Measurements from ENCODE around the gene DEPP1.

DNA sequence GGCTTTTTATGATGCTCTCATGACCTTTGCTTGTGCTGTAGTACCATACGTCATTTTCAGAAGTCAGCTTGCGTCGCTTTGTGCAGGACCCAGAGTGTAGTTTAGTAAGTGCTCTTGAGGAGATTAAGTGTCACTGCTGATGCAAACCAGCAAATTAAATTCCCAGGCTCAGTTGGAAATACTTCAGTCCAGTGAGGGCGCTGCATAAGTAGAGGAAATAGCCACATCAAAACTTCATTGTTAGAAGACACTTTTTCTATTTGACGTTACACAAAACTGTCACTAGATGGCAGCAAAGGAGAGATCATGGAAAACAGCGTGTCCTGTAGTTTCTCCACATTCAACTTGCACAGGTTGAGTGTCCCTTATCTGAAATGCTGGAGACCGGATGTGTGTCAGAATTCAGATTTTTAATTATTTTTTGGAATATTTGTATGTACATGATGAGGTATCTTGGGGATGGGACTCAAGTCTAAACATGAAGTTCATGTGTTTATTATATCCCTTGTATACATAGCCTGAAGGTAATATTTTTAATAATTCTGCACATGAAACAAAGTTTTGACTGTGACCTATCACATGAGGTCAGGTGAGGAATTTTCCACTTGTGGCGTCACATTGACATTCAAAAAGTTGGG, 30.0 kb upstream of the DEPP1 start:
- peak; percentile 17 to 32 for TF ChIP-seq GABPA (IDR thresholded peaks at IDR 0.05 in 1 of 2, conservative IDR thresholded peaks at IDR 0.05 in 1 of 2)
- TF ChIP-seq TAF1 (conservative IDR thresholded peaks at IDR 0.05), result no peak
- TF ChIP-seq, protein P1, sequence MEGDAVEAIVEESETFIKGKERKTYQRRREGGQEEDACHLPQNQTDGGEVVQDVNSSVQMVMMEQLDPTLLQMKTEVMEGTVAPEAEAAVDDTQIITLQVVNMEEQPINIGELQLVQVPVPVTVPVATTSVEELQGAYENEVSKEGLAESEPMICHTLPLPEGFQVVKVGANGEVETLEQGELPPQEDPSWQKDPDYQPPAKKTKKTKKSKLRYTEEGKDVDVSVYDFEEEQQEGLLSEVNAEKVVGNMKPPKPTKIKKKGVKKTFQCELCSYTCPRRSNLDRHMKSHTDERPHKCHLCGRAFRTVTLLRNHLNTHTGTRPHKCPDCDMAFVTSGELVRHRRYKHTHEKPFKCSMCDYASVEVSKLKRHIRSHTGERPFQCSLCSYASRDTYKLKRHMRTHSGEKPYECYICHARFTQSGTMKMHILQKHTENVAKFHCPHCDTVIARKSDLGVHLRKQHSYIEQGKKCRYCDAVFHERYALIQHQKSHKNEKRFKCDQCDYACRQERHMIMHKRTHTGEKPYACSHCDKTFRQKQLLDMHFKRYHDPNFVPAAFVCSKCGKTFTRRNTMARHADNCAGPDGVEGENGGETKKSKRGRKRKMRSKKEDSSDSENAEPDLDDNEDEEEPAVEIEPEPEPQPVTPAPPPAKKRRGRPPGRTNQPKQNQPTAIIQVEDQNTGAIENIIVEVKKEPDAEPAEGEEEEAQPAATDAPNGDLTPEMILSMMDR (IDR thresholded peaks at IDR 0.05; ENCODE audit: low read depth, low read length, missing input control), result peak; percentile 77
- peak; percentile 18 for TF ChIP-seq YY1 (IDR thresholded peaks at IDR 0.05)
- TF ChIP-seq, protein P2, sequence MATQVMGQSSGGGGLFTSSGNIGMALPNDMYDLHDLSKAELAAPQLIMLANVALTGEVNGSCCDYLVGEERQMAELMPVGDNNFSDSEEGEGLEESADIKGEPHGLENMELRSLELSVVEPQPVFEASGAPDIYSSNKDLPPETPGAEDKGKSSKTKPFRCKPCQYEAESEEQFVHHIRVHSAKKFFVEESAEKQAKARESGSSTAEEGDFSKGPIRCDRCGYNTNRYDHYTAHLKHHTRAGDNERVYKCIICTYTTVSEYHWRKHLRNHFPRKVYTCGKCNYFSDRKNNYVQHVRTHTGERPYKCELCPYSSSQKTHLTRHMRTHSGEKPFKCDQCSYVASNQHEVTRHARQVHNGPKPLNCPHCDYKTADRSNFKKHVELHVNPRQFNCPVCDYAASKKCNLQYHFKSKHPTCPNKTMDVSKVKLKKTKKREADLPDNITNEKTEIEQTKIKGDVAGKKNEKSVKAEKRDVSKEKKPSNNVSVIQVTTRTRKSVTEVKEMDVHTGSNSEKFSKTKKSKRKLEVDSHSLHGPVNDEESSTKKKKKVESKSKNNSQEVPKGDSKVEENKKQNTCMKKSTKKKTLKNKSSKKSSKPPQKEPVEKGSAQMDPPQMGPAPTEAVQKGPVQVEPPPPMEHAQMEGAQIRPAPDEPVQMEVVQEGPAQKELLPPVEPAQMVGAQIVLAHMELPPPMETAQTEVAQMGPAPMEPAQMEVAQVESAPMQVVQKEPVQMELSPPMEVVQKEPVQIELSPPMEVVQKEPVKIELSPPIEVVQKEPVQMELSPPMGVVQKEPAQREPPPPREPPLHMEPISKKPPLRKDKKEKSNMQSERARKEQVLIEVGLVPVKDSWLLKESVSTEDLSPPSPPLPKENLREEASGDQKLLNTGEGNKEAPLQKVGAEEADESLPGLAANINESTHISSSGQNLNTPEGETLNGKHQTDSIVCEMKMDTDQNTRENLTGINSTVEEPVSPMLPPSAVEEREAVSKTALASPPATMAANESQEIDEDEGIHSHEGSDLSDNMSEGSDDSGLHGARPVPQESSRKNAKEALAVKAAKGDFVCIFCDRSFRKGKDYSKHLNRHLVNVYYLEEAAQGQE (IDR thresholded peaks at IDR 0.05), result no peak
